Stimulated activated CD8-positive, alpha-beta memory T cell treated with anti-CD3 and anti-CD28 coated beads, Interleukin-15, amount 100 ng/mL, for 4 hours (primary cell): ENCODE data around the gene DYRK3.
A peak's percentile ranks its signal among the peaks of the same experiment; 100 is the strongest.

Source experiments
- DNase-seq, 2 donors: peaks; one replicate each; pipeline ENCODE4 v3.0.0-alpha.2; 2020; ENCODE audit warnings: low read depth in 2 of 2

Gene DYRK3

DNA sequence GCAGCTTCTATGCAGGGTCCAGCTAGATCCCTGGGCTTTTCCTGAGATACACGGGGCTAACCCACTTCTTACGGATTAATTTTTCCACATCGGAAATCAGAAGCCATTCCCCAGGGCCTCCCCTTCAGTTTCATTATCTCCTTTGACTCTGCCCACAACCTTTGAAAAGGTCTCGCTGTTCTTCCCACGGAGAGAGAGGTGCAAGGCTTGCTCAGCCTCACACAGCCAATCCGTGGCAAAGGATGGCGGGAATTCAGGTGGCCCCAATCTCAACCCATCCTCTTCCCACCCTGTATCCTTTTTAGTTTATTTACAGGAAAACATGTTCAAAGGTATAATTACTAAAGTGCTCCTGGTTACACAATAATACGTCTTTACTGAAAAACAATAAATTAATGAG, 48.7 kb downstream of the DYRK3 start:
- DNase-seq: no peak

GRCh38 chr1:206684478-206685333, 49.4 kb downstream of the DYRK3 start, which contains the start of gene MAPKAPK2:
Gene MAPKAPK2, plus strand, starts transcription at chr1:206684905. Its CDS starts 325 bp downstream, at chr1:206685230.
- peak; percentile 44 to 50 for DNase-seq

- no peak for DNase-seq
These were observed 50.0 kb downstream of the DYRK3 start for GRCh38 chr1:206685334-206685768.

GRCh38 chr1:206685769-206686477, 50.6 kb downstream of the DYRK3 start:
- peak in 1 of 2 donors; percentile 13 for DNase-seq

DNA sequence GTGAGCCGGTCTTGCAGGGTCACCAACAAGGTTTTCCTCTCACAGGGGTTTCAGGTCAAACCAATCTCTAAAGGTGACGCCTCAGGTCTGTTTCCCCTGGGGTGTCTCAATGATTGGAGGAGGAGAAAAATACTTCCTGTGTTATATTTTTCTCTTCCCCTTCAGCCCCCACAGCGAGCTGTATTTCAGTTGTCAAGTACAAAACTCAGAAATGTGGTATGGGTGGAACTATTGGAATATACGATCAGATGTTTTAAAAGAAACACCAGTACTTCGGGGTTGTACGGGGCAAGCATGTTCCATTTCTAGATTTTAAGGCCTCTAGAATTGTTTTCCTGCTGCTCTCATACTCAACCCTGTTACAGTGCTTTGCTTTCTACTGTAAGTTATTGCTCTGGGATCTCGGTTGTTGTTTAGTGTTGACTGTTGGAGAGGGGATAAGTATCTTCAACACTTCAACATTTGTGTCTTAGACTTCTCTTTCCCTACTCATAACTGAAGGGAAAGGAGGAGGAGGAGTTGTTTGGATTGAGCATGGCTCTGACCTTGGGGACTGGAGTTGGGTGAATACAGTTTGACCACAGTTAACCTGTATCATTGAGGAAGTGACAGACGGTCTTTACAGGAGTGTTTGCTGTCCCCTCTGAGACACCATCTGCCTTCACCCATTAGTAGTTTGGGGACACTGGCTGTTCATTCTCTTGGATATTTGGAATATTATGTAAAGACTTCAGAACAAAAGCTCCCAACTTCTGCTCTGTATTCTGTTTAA, 51.3 kb downstream of the DYRK3 start:
- DNase-seq: no peak

- no peak for DNase-seq
These were observed 52.0 kb downstream of the DYRK3 start for GRCh38 chr1:206687251-206687914.

DNA sequence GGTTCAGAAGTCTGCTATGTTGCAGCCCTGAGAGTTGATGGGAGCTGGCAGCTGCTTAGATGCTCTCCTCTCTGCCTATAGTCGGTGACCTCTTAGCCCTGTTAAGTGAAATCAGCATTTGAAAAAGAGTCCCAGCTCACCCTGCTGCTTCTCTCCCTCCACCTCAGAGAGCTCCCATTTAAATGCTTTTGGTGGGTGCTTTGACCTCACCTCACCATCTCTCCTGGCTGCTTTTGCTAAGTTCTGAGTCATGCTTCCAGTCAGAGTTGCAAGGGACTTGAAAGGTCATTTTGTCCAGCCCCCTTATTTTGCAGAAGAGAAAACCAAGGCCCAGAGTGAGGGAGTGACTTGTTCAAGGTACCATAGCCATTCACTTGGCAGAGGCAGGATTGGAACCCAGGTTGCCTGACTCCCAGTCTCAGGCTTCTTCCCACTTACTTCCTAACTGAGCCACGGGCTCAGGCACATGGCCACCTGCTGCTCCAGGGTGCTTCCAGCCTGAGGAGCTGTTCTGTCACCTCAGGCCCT, 52.6 kb downstream of the DYRK3 start:
- DNase-seq: no peak

GRCh38 chr1:206690516-206690915, 55.2 kb downstream of the DYRK3 start:
- no peak for DNase-seq

GRCh38 chr1:206691604-206692003, 56.3 kb downstream of the DYRK3 start:
- no peak for DNase-seq

GRCh38 chr1:206693029-206693428, 57.7 kb downstream of the DYRK3 start:
- DNase-seq: no peak

- no peak for DNase-seq
These were observed 58.3 kb downstream of the DYRK3 start for GRCh38 chr1:206693592-206693991.

DNA sequence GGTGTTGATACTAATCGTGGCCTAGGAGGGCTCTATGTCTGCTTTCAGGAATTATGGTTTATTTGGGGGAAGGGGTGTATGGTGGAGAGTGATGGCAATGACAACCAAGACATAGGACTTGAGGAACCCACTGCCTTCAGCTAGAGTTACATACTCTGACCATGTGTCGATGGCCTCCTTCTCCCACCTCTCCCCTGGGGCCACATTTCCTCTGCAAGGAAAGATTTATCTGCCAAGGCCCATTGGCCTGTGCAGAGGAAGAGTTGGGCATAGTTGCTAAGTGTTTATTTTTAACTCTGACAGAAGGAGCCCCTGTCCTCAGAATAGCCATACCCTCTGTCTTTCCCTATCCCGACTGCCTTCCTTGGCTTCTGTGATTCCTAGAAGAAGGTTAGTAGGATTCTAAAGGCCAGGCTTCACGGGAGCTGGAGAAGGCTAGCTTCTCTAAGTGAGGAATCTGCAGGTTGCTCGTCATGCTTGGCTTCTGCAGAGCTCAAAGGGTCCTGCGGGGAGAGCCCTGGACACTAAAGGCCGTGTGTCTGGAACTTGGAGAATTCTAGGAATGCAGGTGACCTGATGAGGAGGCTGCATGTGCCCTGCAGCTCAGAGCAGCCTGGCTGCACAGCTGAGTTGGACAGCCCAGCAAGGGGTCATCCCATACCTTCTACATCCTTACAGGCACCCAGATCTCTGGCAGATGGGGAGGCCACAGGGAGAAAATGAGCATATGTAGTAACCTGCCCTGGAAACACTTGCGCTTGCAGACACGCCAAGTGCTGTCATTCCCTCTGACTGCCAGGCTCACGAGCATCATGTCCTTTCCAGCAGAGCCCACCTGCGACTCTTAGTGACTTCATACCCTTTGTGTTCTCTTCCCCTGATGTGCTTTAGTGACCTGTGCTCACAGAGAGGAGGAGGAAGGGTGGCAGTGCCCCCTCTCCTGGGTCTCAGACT, 59.1 kb downstream of the DYRK3 start:
- DNase-seq: no peak

GRCh38 chr1:206695733-206696132, 60.4 kb downstream of the DYRK3 start:
- no peak for DNase-seq

GRCh38 chr1:206696812-206697585, 61.7 kb downstream of the DYRK3 start:
- no peak for DNase-seq

GRCh38 chr1:206698011-206698410, 62.7 kb downstream of the DYRK3 start:
- DNase-seq: no peak
